Stimulated activated CD4-positive, alpha-beta T cell treated with anti-CD3 and anti-CD28 coated beads, Interleukin-12 subunit alpha, Interleukin-12 subunit beta, amount 100 ng/mL, for 24 hours (primary cell): ENCODE measurements around the gene CHDH.

Experiments
- DNase-seq, 2 experiments: peaks; one replicate each; pipeline ENCODE4 v3.0.0-alpha.2; 2020; ENCODE audit warnings: low read depth in 2 of 2

Gene CHDH

GRCh38 chr3:53849916-53850315 lies 3.7 kb upstream of the CHDH start:
- DNase-seq: no peak

DNA sequence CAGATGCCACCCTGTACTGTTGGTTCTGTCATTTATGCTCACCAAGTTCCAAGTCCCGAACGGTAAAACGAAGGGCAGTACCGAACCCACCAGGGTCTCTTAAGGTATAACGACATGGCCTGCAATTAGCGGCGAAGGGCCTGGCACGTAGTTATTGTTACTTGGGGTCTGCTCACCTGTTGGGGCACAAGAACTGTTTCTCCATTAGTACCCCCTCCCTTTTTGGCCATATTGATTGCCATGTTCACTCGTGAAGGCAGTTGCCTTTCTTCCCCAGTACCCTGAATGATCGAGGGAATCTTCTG lies 584 bp upstream of the CHDH start:
- DNase-seq: no peak

- no peak for DNase-seq
Observed at GRCh38 chr3:53845881-53846133, 412 bp downstream of the CHDH start.

- no peak for DNase-seq
Observed at GRCh38 chr3:53845103-53845880, 927 bp downstream of the CHDH start.

- no peak for DNase-seq
Observed at GRCh38 chr3:53844262-53845102, 1.7 kb downstream of the CHDH start.

DNA sequence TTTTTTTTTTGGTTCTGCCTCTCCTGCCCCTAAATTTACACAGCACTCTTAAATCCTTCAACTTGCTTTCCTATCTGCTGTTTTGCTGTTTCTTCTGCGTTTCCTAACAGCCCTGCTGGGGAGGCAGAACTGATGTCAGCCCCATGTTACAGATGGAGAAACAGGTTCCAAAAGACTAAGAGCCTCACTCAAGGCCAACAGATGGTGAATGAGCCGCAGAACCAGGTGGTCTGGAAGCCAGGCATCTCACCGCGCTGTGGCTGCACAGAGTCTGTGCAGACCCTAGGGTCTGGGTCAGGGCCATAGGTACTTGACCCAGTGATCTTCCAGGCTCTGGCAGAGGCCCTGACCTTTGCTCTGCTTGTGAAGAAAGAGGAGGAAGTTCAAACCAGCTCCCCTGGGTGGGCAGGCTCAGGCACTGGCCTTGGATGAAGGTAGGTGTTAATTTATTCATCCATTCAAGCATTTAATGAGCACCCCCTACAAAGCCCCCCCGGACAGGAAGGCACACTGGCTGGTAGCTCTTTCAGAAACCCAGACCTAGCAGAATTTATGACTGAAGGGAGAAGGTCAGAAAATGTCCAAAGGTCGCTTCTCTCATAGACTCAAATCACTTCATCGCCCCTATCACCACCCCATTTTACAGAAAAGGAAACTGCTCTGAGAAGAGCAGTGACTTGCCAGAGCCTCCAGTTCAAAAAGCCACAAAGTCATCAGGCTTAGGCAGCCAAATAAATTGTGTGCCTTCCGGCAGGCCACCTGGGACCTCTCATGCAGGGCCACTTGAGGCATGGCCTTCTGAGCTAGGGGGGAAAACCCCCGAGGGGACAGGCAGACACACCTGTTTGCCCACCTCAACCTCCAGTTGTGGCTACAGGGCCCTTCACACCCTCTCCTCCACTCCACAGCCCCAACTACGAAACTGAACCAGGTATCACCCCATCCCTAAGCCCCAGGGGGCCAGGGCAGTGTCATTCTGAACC lies 2.7 kb downstream of the CHDH start:
- DNase-seq: no peak

- no peak for DNase-seq
Observed at GRCh38 chr3:53842436-53843194, 3.6 kb downstream of the CHDH start.

DNA sequence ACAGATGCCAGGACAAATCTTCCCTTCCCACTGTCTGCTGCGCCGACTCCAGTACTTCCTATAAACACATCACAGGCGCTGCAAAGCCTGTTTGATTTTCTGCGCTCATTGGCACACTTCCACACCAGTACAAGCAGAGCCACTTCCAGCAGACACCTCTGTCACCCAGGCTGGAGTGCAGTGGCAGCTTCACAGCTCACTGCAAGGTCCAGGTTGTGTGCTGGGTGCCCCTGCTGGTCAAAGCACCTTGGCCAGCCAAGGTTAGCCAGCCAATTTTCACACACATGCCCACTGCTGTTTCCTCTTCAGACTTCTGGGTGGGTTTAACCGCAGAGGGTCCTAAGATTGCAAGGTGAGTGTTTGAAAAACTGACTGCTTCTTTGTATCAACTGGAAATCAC lies 4.9 kb downstream of the CHDH start:
- no peak for DNase-seq

- no peak for DNase-seq
Observed at GRCh38 chr3:53837331-53837730, 8.9 kb downstream of the CHDH start.

- no peak for DNase-seq
Observed at GRCh38 chr3:53836084-53836872, 9.9 kb downstream of the CHDH start.

DNA sequence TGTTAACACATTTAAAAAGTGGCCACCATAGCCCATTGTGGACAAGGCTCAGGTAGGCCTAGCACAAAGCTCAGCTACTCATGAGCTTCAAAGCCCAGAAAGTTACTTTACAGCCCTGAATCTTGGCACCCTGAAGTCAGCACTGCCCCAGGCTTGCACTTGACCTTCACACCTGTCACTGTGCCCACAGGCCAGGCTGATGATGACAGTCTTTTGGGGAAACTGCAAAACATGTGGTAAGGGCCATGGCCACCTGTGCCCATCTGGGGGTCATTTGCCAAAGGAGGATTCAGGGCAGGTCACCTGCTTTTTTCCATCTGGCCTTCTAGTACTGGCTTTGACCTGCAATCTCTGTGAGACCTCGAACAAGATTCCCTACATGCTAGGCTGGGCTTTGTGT lies 11.0 kb downstream of the CHDH start:
- DNase-seq: no peak

- DNase-seq: no peak
Observed at GRCh38 chr3:53834429-53835095, 11.7 kb downstream of the CHDH start.

DNA sequence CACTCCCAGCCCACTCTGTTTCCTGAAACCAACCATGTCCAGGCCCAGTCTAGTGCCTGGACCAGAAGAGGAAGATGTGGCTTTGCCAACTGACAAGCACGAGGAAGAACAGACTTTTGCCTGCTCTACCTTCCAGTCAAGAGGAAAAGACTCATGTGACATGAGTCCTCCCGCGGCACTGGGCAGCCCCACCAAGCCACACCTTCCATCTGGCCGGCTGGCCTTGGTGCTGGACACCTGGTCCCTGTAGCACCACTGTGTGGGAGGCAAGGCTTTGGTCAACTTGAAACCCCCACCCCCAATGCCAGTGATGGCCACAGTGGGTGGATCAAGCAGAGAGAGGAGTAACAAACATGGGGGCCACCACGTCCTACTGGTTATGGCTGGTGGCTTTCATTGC lies 12.5 kb downstream of the CHDH start:
- DNase-seq: no peak

DNA sequence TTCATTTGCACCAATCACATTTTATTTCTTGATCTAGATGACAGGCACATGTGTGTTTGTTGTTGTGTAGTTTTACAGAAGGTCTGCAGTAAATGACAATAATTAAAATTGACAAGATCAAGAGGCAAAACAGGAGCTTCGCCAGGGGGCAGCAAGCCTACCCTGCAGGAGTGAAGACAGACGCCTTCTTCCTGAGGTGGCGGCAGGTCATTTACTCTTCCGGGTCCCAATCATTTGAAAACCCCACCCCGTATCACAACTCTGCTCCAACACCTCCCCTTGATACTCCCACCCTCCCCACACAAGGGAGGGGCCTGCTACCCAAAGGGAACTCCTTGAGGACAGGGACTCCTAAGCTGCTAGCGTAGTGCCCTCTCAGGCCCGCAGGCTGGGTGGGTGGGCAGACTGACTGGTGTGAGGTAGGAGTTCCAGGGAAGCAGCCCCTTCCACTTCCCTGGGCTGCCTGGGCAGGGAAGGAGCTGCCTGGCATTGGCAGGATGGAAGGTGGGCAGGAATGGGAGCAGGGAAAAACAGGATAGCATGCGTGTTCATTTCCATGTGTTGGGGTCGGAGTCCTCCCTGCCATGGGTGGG lies 13.1 kb downstream of the CHDH start:
- DNase-seq: no peak

DNA sequence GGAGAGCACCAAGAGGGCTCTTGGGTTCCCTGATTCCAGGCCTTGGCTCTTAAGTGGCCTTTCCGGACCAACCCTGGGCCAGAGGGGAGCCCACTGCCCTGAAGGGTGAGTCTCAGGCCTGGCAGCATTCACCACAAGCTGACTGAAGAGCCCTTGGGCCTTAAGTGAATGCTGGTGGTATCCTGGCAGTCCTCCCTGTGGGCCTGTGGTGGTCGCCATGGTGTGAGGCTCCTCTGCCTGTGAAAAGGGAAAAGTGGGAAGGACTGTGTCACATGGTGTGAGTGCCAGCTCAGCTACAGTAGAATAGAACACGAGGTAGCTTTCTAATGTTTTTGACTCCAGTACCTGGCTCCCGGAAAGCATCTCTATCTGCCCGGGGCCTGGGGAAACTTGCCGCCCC lies 15.3 kb downstream of the CHDH start:
- DNase-seq: no peak

DNA sequence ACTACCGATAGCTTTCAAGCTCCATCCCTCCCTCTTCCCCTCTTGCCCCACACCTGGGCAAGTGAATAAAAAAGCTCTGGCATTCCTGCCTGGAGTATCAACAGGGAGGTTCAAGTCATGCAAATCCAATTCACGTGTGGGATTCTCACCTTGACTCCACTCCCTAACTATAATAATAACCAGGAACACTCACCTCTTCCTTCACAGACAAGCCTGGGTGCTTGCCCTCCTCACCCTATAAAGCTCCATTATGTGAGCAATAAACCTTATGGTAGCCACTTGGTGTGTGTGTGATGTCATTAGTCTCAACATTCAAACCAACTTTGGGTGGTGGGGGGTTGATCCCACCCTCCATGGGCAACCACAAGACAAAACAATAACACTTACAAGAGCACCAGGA lies 16.6 kb downstream of the CHDH start:
- DNase-seq: no peak

GRCh38 chr3:53828581-53828980 lies 17.6 kb downstream of the CHDH start:
- DNase-seq: no peak

DNA sequence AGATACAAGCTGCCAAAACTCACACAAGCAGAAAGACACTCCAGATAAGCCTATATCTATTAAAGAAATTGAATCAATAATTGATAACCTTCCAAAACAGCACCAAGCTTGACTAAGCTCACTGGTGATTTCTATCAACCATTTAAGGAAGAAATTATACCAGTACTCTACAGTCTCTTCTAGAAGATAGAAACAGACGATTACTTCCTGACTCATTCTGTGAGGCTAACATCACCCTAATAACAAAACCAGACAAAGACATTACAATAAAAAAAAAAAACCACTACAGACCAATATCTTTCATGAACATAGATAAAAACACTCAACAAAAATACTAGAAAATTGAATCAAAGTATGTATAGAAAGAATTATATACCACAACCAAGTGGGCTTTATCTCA lies 20.2 kb downstream of the CHDH start:
- DNase-seq: no peak

GRCh38 chr3:53824795-53825194 lies 21.4 kb downstream of the CHDH start:
- DNase-seq: no peak
